GM21360 (cell line): ENCODE results near the gene UBAP1L.
"Not testable (repeated sequence)": the region's sequence is repeated elsewhere in the genome, so short reads cannot be mapped to it uniquely, and the experiment has no call there.

Experiments used
- ATAC-seq: cut with Tn5 transposase; IDR thresholded peaks from one replicate; pipeline ENCODE4 v1.9.1; 2021; ENCODE audit warnings: mild to moderate bottlenecking, moderate library complexity; ENCODE audit not compliant: unreplicated experiment

UBAP1L gene

DNA sequence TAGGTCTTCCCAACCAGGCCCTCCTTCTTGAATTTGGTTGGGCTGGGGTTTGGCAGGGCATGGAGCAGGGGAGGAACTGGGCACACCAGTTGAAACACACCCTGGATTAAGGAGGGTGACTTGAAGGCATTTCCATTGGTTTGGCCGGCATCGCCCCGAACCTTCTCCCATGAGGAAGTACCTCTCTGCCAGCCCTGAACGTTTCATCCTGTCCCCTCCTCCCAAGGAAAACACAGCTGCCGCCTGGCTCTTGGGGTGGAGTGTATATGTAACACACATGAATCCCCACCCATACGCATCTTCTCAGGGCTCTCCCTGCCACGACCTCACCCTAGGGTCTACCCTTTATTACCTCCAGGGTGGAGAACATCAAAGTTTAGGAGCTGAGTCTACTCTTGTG, 14.6 kb downstream of the UBAP1L start:
- no peak for ATAC-seq

DNA sequence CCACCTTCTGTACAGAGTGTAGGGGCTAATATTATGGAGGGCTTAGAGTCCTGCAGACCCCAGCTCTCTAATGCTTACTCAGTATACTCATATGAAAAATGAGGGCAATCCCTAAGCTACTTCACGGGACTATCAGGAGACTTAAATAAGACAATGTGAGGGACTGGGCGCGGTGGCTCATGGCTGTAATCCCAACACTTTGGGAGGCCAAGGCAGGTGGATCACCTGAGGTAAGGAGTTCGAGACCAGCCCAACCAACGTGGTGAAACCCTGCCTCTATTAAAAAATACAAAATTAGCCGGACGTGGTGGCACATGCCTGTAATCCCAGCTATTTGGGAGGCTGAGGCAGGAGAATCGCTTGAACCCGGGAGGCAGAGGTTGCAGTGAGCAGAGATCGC, 15.2 kb downstream of the UBAP1L start:
- ATAC-seq = not testable (repeated sequence)

DNA sequence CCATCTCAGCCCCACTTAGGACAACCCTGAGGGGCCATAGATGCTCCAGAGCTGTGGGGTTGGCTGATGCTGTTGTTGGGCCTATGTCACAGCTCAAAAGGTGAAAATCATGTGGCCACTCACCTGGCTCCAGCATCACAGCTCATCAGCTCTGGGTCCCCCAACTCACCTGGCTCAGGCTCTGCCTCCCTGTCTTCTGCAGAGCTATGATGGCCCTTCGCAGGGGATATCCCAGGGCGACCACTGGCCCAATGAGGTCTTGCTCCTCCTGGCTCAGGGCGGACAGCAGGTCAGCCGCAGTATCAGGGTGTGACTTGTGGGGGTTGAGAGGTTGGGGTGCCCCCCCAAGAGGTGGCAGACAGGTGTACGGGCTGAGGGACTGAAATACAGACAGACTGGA, 15.7 kb downstream of the UBAP1L start:
- ATAC-seq = no peak

DNA sequence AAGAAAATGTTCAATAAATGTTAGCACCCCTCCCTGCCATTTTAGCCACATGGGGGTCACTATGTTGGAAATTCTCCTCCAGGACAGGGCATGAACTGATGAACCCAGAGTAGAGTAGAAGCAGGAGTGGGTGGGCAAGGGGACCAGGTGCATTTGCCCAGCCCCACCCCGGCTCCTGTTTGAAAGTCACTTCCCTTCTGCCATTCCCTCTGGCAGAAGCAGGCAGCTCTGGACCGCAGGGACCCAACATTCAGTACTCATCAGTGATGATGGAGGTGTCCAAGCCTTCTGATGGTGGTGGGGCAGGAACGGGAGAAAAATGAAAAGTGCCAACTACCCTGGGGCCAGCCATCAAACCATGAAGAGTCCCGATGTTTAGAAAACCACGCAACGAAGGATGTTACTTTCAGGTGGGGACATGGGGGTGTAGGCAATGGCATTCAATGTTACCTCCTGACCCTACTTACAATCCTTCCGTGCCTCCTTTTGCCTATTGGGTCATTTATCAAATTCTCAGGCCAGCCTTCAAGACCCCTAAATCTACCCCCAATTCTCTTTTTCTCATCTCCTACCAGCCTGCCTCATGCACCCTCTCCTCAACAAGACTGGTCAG, 17.2 kb downstream of the UBAP1L start:
- ATAC-seq = no peak

DNA sequence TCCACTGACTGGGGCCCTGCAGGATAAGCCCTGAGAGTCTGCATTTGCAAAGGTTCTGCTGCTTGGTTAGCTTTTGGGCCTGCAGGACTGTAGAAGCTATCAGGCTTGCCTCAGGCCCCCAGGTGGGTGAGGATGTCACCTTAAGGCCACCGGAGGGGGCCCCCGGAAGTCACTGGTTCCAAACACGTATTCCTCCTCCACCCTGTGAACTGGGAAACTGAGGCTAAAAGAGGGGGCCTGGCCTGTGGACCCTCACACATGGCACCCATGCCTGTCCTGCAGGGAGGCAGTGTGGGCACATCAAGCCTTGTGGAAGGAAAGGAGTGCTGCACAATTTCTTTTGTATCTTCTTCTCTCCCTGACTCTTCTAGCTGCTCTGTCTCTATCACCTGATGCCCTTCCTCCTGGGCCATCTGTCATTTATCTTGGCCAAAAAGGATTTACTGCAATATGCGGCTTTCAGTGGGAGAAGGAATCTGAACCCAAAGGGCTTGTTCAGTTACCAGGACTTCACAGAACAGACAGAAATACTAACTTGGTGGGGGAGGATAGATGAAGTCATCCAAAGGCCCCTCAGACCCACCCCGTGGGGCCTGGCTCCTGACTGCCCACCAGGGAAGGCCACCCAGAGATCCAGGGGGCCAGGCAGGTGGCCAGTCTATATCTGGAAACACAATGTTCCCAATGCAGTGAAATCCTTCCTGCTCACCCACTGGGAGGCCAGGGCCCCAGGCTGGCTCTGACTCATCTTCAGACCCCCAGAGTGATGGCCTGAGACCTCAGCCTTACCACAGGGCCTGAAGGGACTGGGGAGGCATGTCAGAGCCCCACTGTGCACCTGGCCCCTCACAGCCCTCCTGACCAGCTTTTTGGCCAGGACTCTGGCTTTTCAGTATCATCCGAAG, 18.3 kb downstream of the UBAP1L start:
- ATAC-seq = no peak

DNA sequence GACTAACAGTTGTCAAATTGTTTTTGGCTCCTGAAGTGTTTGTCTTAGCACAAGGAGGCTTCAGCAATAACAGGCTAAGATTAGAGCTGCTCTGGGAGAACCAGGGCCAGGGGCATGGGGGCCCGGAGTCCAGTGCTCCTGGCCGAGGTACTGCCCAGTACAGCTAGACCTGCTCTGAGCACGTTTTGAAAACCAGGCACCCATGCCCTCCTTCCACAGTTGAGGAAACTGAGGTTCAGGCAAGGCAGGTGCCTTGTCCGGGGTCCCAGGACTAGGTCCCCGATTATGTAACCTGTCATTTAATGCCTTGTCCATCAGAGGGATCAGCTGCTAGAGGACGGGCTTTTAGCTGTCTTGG, 19.3 kb downstream of the UBAP1L start:
- no peak for ATAC-seq

DNA sequence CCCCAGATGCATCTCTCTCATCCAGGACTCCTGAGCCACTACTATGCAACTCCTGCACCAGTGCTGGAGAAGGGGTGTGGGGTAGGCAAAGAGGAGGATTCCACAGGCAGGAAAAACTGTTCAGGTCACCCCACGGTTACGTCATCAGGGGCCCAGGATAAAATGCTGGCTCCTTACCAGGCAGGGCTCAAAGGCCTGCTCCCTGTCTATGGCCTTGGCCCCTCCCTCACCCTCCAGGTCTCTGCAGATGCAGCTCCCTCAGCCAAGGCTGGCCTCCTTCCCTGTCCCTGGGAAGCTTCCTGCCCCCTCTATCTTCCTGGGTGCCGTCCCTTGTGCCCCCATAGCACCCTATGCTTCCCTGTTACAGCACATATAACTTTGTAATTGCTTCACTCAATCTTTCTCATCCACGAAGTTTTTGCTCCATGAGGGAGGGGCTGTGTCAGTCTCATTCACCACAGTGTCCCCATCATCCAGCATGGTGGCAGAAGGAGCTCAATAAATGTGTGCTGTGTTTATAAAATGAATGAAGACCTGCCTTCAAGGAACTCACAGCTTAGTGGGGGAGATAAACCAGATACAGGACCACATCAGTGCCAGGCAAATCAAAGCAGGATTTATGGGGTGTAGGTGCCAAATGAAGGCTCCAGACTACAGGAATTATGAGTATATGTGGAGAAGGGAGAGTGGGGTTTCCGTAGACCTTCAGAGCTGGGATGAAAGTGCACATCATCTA, 19.8 kb downstream of the UBAP1L start:
- no peak for ATAC-seq

DNA sequence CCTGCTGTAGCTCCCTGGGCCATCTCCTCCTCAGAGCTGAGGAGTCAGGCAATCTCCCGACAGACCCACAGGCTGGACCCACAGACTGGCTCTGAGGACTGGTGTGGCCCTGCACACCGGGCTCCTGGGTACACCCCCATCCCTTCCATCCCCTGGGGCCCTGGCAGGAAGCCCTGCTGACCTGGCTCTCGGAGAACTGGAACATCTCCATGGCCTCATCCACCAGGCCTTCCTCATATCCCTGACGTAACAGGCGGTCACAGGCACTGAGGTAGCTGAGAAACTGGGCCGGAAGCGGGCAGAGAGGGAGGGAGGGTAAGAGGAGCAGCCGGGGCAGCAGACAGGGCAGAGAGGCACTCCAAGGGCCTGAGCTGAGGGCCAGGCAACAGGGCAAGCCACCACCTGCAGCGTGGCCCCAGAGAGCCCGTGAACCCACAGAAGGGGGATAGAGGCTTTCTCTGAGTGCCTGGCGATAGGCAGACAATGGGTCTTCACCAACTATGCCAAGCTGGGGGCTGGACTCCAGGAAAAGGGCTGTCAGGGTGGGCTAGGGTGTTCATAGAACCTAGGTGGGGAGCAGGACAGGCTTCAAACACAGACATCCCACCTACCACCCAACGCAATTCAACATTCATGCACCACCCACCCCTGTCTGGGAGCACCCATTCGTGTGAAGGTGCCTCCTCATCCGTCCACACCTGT, 20.6 kb downstream of the UBAP1L start:
- no peak for ATAC-seq

DNA sequence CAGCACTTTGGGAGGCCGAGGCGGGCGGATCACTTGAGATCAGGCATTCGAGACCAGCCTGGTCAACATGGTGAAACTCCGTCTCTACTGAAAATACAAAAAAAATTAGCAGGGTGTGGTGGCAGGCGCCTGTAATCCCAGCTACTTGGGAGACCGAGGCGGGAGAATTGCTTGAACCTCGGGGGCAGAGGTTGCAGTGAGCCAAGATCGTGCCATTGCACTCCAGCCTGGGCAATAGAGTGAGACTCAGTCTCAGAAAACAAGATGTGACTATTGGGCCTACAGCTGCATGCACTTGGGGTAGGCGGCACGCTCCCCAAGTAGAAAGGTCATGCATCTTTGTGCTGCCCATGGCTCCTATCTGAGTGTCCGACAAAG, 21.2 kb downstream of the UBAP1L start:
- ATAC-seq = not testable (repeated sequence)

DNA sequence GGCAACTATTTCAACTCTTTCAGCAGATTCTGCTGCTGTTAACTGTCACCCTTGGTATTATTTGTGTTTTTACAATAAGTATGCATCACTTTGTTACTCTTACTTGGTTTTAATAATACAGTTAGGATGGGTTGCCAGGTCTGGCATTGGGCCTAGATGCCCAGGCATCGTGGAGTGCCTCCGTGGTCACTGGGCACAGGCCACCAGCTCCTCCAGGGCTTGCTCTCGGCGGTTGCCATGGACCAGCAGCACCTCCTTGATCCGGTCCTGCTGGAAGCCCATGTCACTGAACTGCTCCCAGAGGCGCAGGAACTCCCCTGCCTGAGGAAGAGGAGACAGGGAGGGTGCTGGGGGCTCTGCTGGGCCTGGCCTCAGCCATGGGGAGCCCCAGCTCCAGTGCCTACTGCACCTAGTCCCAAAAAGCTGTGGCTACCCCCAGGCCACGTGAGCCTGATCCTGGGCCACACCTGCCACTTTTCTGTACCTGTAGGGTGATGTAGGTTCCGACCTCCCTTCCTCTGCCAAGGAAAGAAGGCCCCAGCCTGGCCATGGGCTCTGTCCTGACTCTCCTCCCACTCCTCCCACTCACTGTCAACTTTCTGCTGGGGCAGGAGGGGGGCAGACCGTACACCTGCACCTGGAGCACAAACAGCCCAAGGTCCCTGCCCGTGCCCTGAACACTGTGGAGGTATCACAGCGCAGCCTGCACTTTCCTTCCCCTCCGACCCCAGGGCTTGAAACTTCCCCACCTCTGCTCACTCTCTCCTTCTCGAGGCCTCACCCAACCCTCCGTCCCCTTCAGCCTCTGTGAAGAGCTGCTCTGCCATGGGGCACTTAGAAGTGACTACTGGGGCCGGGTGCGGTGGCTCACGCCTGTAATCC, 21.8 kb downstream of the UBAP1L start:
- ATAC-seq = no peak

DNA sequence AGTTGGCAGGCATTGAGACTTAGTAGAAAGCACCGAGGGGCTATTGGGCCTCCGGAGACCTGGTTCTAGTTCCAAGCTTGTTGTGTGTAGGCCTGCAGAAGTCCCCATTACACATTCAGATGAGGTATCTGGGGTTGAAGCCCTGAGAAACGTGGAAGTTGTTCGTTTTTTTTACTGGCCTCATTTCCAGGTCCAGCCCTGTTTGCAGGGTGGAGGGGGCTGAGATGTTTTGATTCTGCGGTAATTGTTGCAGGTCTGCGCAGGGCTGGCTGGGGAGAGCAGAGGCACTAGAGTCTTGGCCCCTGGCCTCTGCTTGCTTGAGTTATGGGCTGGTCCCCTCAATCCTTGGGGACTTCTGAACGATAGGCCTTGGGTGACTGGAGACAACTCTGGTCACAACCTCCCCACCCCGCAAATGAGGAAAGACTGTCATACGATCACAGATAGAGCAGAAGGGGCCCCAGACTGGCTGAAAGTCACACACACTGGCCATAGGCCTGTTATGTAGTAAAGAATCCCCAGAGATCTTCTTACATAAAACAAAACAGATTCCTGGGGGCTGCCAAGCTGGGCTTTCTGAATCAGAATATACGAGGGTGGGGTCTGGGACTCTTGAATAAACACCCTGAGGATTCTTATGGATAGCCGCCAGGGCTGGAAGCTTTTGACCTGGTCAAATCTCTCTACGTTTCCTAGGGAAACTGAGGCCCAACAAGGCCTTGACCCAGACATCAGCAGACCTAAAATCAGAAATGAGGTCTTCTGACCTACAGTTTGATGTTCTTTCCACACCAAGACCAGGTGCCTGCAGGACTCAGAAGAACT, 22.8 kb downstream of the UBAP1L start:
- ATAC-seq = no peak

DNA sequence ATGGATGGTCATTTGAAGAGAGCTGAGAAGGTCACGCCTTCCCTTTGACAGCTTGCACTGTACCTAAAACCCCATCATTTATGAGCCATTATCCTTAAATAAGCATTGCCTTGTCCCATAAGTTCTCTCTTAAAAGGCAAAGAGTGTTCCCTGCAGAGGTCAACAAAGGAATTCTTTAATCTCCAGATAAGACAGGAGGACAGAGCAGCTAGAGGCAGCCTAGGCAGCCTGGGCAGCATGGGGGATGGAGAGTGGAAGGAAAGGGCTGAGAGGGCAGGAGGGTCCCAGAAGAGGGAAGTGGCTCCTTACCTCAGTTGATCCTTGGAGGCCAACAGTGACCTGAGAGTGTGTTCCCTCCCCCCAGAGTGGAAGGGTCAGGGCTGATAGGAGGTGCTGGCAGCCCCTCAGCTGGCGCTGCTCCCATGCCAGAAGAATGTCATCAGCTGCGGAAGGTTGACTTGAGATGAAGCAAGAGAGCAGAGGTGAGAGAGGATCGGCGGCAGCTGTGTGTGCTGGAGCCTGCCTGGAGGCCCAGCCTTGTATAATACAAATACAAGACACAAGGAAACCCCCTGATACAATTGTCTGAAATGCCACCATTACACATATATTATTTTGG, 25.7 kb downstream of the UBAP1L start:
- ATAC-seq = no peak

DNA sequence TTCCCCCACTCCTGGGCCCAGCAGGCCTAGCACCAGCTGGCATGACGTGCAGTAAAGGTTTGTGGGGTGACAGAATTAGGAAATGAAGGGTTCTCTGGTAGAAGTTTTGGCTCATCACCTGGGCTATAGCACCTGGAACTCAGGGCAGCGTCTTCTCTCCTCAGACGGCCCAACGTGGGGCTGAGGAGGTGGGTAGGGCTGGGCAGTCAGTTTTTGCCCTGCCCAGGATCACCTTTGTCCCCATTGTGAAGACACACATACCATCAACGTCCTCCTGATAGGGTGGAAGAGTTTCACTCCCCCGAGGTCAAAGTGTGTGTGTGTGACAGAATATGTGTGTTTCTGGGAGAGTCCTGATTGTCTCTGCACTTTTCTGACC, 26.4 kb downstream of the UBAP1L start:
- ATAC-seq = no peak

DNA sequence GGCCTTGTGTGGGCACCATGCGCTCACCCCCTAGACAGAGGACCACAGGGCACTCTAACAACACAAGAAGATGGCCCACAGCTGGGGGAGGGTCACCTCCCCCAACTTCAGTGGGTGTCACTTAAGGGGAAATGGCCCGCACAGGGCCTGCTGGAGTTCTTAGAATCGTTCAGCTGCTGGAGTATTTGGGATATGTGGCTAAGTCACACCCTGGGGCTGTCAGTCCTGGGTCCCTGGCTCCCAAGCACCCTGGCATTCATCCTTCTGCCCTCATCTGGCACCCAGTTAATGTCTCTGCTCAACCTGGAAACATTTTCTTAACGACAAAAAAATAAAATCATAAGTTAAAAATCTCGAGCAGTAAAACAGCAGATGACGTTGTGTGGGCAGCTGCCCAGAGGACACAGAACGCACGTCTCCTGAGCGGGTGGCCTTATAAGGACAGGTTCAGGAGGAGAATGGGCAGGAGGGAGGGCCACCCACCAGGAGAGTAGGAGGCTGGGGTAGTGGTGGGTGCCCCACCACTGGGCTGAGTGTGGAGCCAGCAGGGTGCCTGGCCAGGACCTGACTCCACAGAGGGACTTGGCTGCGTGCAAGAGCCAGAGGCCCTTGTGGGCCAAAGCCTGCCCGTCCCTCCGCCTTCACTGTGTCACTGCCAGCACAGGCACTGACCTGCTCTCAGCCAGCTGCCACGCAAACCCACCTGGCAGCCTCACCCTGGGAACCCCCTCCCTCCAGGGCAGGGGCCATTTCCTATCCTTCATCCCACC, 26.9 kb downstream of the UBAP1L start:
- no peak for ATAC-seq

DNA sequence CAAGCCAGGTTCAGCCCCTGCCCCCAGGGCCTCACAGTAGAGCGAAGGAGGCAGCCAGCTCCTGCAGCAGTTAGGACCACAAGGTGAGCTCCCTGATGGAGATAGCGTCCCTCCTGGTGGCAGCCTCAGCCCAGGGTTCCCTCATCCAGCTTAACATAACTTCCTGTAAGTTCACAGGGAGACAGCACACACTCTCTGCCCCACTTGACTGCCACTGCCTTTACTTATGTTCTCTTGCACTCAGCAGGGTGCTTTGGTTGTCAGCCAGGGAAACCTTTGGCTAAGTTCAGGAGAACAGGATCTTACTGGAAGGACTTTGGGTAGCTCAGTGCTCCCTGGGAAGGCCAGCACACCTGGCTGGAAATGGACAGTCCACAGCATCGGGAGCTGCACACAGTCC, 27.6 kb downstream of the UBAP1L start:
- no peak for ATAC-seq

DNA sequence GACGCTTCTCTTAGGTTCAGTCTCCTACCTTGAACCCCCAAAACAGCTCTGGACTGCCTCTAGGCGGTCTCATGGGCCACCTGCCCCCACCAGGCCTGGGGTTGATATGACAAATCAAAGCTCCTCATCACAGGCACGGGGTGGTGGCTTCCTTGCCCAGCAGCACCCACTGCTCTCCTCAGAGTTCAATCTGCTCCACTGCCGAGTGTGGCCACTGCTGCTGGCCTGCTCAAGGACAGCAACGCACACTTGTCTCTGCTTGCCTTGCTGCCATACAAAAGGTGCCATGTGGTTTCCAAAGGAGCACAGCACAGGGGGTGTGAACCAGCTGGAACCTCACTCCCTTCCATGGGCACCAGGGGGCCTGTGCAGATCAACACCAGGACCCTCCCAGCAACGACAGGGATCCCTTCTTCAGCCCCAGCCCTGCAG, 28.3 kb downstream of the UBAP1L start:
- no peak for ATAC-seq

DNA sequence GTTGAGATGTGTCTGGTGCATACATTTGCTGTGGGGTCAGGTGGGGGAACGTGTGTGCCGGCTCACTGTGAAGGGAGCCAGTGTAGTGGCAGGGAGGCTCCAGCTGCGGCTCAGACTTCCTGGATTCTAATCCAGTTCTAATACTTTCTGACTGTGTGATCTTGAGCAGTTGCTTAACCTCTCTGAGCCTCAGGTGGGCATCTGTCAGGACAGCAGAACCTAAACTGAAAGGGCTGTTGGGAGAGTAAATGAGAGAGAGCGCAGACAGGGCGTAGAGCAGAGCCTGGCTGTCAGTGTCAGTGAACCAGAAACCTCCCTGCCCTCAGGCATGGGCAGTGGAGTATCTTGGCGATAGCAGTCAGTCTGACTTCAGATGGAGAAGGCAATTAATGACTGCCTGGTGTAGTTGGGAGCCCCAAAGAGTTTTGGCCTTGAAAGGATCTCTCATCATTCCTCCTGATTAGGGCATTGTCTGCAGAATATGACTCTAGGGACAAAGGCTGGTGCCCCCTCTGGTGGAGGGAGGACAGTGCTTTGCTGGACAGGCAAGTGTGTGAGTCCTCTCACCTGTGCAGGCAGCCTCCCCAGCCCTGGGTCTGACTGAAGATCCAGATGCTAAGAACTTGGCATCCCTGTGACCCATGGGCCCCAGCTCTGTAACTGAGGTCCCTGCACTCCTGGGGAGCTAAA, 28.9 kb downstream of the UBAP1L start:
- no peak for ATAC-seq
